ENCODE results near the gene CROCC.

Gene CROCC

GRCh38 chr1:16969057-16969611, 47.4 kb downstream of the CROCC start:
- DNase-seq (ENCODE audit: low read depth), result no peak

GRCh38 chr1:16969651-16970050, 47.9 kb downstream of the CROCC start:
- no peak for DNase-seq (ENCODE audit: low read depth)

- no peak for DNase-seq (ENCODE audit: low read depth)
Measured at GRCh38 chr1:16970132-16970910, 48.6 kb downstream of the CROCC start.

- DNase-seq (ENCODE audit: low read depth), result no peak
Measured at GRCh38 chr1:16971341-16972188, 49.8 kb downstream of the CROCC start.

GRCh38 chr1:16972189-16972895, 50.6 kb downstream of the CROCC start:
- DNase-seq (ENCODE audit: low read depth), result no peak

GRCh38 chr1:16973215-16973614, 51.5 kb downstream of the CROCC start:
- DNase-seq (ENCODE audit: low read depth), result no peak

GRCh38 chr1:16975211-16975610, 53.5 kb downstream of the CROCC start:
- DNase-seq (ENCODE audit: low read depth), result no peak

- DNase-seq (ENCODE audit: low read depth), result no peak
Measured at GRCh38 chr1:16975838-16976237, 54.1 kb downstream of the CROCC start.

- DNase-seq (ENCODE audit: low read depth), result no peak
Measured at GRCh38 chr1:16976966-16977365, 55.2 kb downstream of the CROCC start.

GRCh38 chr1:16977377-16977776, 55.6 kb downstream of the CROCC start:
- DNase-seq (ENCODE audit: low read depth), result no peak

- no peak for DNase-seq (ENCODE audit: low read depth)
Measured at GRCh38 chr1:16978139-16978538, 56.4 kb downstream of the CROCC start.

GRCh38 chr1:16978567-16979474, 57.1 kb downstream of the CROCC start:
- DNase-seq (ENCODE audit: low read depth), result no peak

- DNase-seq (ENCODE audit: low read depth), result no peak
Measured at GRCh38 chr1:16979475-16980327, 58.0 kb downstream of the CROCC start.

- DNase-seq (ENCODE audit: low read depth), result no peak
Measured at GRCh38 chr1:16980473-16981268, 58.9 kb downstream of the CROCC start, which contains the start of gene MFAP2. Gene MFAP2 (minus strand): TSS chr1:16980620. CDS start chr1:16978273, 2,347 bp downstream.

- DNase-seq (ENCODE audit: low read depth), result no peak
Measured at GRCh38 chr1:16981269-16981849, 59.6 kb downstream of the CROCC start.

- no peak for DNase-seq (ENCODE audit: low read depth)
Measured at GRCh38 chr1:16982902-16983301, 61.2 kb downstream of the CROCC start.

GRCh38 chr1:16983649-16984048, 61.9 kb downstream of the CROCC start:
- DNase-seq (ENCODE audit: low read depth), result no peak

- DNase-seq (ENCODE audit: low read depth), result no peak
Measured at GRCh38 chr1:16984717-16985116, 63.0 kb downstream of the CROCC start.

GRCh38 chr1:16986113-16986512, 64.4 kb downstream of the CROCC start:
- DNase-seq (ENCODE audit: low read depth), result no peak
